ENCODE results near the gene FANCM.

DNA sequence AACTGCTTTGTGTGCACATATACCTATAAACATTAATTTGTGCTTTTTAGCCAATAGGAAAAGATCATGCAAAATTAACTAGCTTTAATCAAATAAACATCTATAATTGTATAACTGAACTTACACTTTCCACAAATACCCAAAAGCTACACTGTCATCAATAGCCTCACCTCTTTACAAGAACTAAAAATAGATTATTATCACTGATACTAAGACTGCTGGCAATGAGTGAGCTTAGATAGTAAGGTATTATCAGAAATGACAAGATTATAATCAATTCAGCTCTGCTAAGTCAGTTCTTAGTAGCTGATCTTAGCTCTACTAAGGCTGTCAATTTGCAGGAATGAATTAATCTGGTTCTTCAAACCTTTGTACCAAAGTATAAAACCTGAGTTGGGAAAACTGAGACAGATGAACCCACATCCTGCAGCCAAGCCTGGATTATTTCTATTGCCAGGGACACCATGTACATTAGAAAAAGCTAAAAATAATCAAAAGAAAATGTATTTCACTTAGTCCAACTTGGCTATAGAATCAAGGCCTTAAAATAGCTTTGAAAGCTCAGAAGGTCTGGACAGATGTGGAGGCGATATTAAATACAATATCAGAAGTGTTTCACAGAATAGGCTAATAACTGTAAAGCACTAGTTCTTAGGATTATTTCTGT, 6.6 kb upstream of the FANCM start:
- TF ChIP-seq, protein P1, sequence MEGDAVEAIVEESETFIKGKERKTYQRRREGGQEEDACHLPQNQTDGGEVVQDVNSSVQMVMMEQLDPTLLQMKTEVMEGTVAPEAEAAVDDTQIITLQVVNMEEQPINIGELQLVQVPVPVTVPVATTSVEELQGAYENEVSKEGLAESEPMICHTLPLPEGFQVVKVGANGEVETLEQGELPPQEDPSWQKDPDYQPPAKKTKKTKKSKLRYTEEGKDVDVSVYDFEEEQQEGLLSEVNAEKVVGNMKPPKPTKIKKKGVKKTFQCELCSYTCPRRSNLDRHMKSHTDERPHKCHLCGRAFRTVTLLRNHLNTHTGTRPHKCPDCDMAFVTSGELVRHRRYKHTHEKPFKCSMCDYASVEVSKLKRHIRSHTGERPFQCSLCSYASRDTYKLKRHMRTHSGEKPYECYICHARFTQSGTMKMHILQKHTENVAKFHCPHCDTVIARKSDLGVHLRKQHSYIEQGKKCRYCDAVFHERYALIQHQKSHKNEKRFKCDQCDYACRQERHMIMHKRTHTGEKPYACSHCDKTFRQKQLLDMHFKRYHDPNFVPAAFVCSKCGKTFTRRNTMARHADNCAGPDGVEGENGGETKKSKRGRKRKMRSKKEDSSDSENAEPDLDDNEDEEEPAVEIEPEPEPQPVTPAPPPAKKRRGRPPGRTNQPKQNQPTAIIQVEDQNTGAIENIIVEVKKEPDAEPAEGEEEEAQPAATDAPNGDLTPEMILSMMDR (IDR thresholded peaks at IDR 0.05), result no peak
- no peak for TF ChIP-seq POLR2A (IDR thresholded peaks at IDR 0.05)

Measured in suprapubic skin (tissue), 3 donors.